HEK293 (cell line): ENCODE data around the gene AIG1.
A peak's percentile ranks its signal among the peaks of the same experiment; 100 is the strongest.

Experiments
- CTCF ChIA-PET: fragments of 350-600 bp; formaldehyde crosslinking; extraction: SDS; loops from one replicate; lab custom pipeline; 2021; ENCODE audit warnings: antibody characterized with exemption; lab: Yijun Ruan, JAX
- POLR2A ChIA-PET: fragments of 300-600 bp; formaldehyde crosslinking; extraction: SDS; loops from one replicate; lab custom pipeline; 2020; ENCODE audit warnings: antibody characterized with exemption, inconsistent platforms; lab: Yijun Ruan, JAX
- H3K27ac ChIP-seq: fragments of 200-500 bp; sonication (Bioruptor generic); 2 replicates; pipeline ENCODE4 v1.5.1; 2014; ENCODE audit warnings: low read depth, low read length, control low read depth, inconsistent platforms; ENCODE audit errors: extremely low read depth
- H3K36me3 ChIP-seq, 2 experiments: fragments of 200-500 bp in 1 of 2; sonication (Bioruptor generic) in 1 of 2; 1 replicate in 1 of 2; 2 replicates in 1 of 2; pipeline ENCODE4 v1.5.1; 2014 to 2017; ENCODE audit warnings: inconsistent platforms in 2 of 2, low read length in 2 of 2; ENCODE audit not compliant: control insufficient read depth in 2 of 2, insufficient read depth in 1 of 2
- H3K4me1 ChIP-seq: fragments of 200-500 bp; sonication (Bioruptor generic); 2 replicates; pipeline ENCODE4 v1.5.1; 2014; ENCODE audit warnings: mild to moderate bottlenecking, low read length, inconsistent platforms; ENCODE audit not compliant: control insufficient read depth, insufficient read depth
- H3K4me3 ChIP-seq: 2 replicates; pipeline ENCODE4 v1.5.1; 2011; ENCODE audit warnings: low read depth, mild to moderate bottlenecking, control low read depth, low read length, moderate library complexity
- H3K9me3 ChIP-seq: fragments of 200-500 bp; sonication (Bioruptor generic); 2 replicates; pipeline ENCODE4 v1.5.1; 2014; ENCODE audit warnings: low read depth, low read length, inconsistent platforms; ENCODE audit not compliant: control insufficient read depth, insufficient read depth
- FEZF1 ChIP-seq: fragments of 450-650 bp; formaldehyde crosslinking; IDR thresholded peaks from 2 replicates; pipeline ENCODE4 v1.5.1; 2016; ENCODE audit warnings: missing biosample characterization, missing genetic modification characterization
- GFI1B ChIP-seq: fragments of 450-650 bp; formaldehyde crosslinking; IDR thresholded peaks from 2 replicates; pipeline ENCODE4 v1.5.1; 2016; ENCODE audit warnings: missing biosample characterization, missing genetic modification characterization
- GLI4 ChIP-seq: fragments of 450-650 bp; formaldehyde crosslinking; IDR thresholded peaks from 2 replicates; pipeline ENCODE4 v1.5.1; 2016; ENCODE audit warnings: missing biosample characterization, missing genetic modification characterization
- KLF16 ChIP-seq: fragments of 450-650 bp; formaldehyde crosslinking; IDR thresholded peaks from 2 replicates; pipeline ENCODE4 v1.5.1; 2017; ENCODE audit warnings: missing biosample characterization, missing genetic modification characterization
- SCRT2 ChIP-seq: fragments of 450-650 bp; formaldehyde crosslinking; IDR thresholded peaks from 2 replicates; pipeline ENCODE4 v1.5.1; 2016; ENCODE audit warnings: missing biosample characterization, missing genetic modification characterization
- ZBTB17 ChIP-seq: fragments of 450-650 bp; formaldehyde crosslinking; IDR thresholded peaks from 2 replicates; pipeline ENCODE4 v1.5.1; 2016; ENCODE audit warnings: missing biosample characterization, missing genetic modification characterization
- ZBTB20 ChIP-seq: fragments of 450-650 bp; formaldehyde crosslinking; IDR thresholded peaks from 2 replicates; pipeline ENCODE4 v1.5.1; 2016; ENCODE audit warnings: missing biosample characterization, missing genetic modification characterization
- ZBTB8A ChIP-seq: fragments of 450-650 bp; formaldehyde crosslinking; IDR thresholded peaks from 2 replicates; pipeline ENCODE4 v1.5.1; 2016; ENCODE audit warnings: missing biosample characterization, missing genetic modification characterization
- ZEB2 ChIP-seq: fragments of 450-650 bp; formaldehyde crosslinking; IDR thresholded peaks from 2 replicates; pipeline ENCODE4 v1.5.1; 2016; ENCODE audit warnings: missing biosample characterization, missing genetic modification characterization
- ZNF354C ChIP-seq: fragments of 450-650 bp; formaldehyde crosslinking; IDR thresholded peaks from 2 replicates; pipeline ENCODE4 v1.5.1; 2016; ENCODE audit warnings: missing biosample characterization, missing genetic modification characterization, low read depth, borderline replicate concordance
- ZNF366 ChIP-seq: fragments of 450-650 bp; formaldehyde crosslinking; conservative IDR thresholded peaks from 2 replicates; pipeline ENCODE4 v1.5.1; 2016; ENCODE audit warnings: missing biosample characterization, missing genetic modification characterization
- ZNF510 ChIP-seq: fragments of 450-650 bp; formaldehyde crosslinking; IDR thresholded peaks from 2 replicates; pipeline ENCODE4 v1.5.1; 2018; ENCODE audit warnings: mild to moderate bottlenecking, missing genetic modification characterization, missing biosample characterization; ENCODE audit not compliant: insufficient replicate concordance
- ZNF530 ChIP-seq: fragments of 450-650 bp; formaldehyde crosslinking; IDR thresholded peaks from 2 replicates; pipeline ENCODE4 v1.5.1; 2016; ENCODE audit warnings: low read depth, missing biosample characterization, missing genetic modification characterization
- ZNF544 ChIP-seq: fragments of 450-650 bp; formaldehyde crosslinking; IDR thresholded peaks from 2 replicates; pipeline ENCODE4 v1.5.0; 2017; ENCODE audit warnings: missing biosample characterization, missing genetic modification characterization
- ZNF571 ChIP-seq: fragments of 450-650 bp; formaldehyde crosslinking; IDR thresholded peaks from 2 replicates; pipeline ENCODE4 v1.5.0; 2017; ENCODE audit warnings: missing biosample characterization, missing genetic modification characterization
- ZNF610 ChIP-seq: fragments of 450-650 bp; formaldehyde crosslinking; IDR thresholded peaks from 2 replicates; pipeline ENCODE4 v1.5.1; 2016; ENCODE audit warnings: missing biosample characterization, missing genetic modification characterization, borderline replicate concordance
- ZNF670 ChIP-seq: fragments of 450-650 bp; formaldehyde crosslinking; IDR thresholded peaks from 2 replicates; pipeline ENCODE4 v1.5.1; 2016; ENCODE audit warnings: missing biosample characterization, missing genetic modification characterization, low read depth
- ZNF701 ChIP-seq: fragments of 450-650 bp; formaldehyde crosslinking; IDR thresholded peaks from 2 replicates; pipeline ENCODE4 v1.5.1; 2016; ENCODE audit warnings: missing biosample characterization, missing genetic modification characterization
- ZNF791 ChIP-seq: fragments of 450-650 bp; formaldehyde crosslinking; IDR thresholded peaks from 2 replicates; pipeline ENCODE4 v1.5.1; 2016; ENCODE audit warnings: missing biosample characterization, missing genetic modification characterization
- ZNF792 ChIP-seq: fragments of 450-650 bp; formaldehyde crosslinking; IDR thresholded peaks from 2 replicates; pipeline ENCODE4 v1.5.1; 2016; ENCODE audit warnings: missing biosample characterization, missing genetic modification characterization
- TF ChIP-seq, protein P1 (sequence below): fragments of 450-650 bp; formaldehyde crosslinking; IDR thresholded peaks from 2 replicates; pipeline ENCODE4 v1.5.1; 2016; ENCODE audit warnings: missing biosample characterization, missing genetic modification characterization
- TF ChIP-seq, protein P2 (sequence below): fragments of 450-650 bp; formaldehyde crosslinking; IDR thresholded peaks from 2 replicates; pipeline ENCODE4 v1.5.1; 2017; ENCODE audit warnings: missing biosample characterization, missing genetic modification characterization
- TF ChIP-seq, protein P3 (sequence below): fragments of 450-650 bp; formaldehyde crosslinking; IDR thresholded peaks from 2 replicates; pipeline ENCODE4 v1.5.1; 2016; ENCODE audit warnings: missing biosample characterization, missing genetic modification characterization, borderline replicate concordance
- TF ChIP-seq, protein P4 (sequence below): IDR thresholded peaks from 2 replicates; pipeline ENCODE4 v1.6.1; 2011; ENCODE audit warnings: mild to moderate bottlenecking, low read depth, low read length, borderline replicate concordance
- TF ChIP-seq, protein P5 (sequence below): fragments of 450-650 bp; formaldehyde crosslinking; IDR thresholded peaks from 2 replicates; pipeline ENCODE4 v1.5.1; 2016; ENCODE audit warnings: missing biosample characterization, missing genetic modification characterization
- TF ChIP-seq, protein P6 (sequence below): fragments of 450-650 bp; formaldehyde crosslinking; IDR thresholded peaks from 2 replicates; pipeline ENCODE4 v1.5.0; 2017; ENCODE audit warnings: missing biosample characterization, missing genetic modification characterization, borderline replicate concordance
- TF ChIP-seq, protein P7 (sequence below): fragments of 450-650 bp; formaldehyde crosslinking; IDR thresholded peaks from 2 replicates; pipeline ENCODE4 v1.5.1; 2016; ENCODE audit warnings: missing biosample characterization, missing genetic modification characterization

The AIG1 gene

DNA sequence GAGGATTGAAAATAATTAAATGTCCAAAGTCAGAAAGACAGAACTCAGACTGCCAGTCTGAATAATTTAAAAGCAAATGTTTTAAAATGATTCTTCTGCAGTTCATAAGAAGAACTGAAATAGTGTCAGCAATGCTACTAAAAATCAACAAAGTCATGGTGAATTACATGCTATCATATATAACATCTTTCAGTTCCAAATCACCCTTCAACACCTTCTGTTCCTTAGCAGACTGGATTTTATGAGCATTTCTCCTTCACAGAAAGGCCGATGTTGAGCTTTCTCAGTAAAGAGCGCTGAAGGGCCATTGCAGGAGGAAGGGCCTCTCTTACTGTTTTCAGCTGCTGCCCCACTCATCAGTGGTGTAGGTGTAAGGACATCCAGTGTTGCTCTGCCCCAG lies 63.3 kb downstream of the AIG1 start:
- ChIA-PET CTCF (no interaction called here), POLR2A (no interaction called here)
- no peak for TF ChIP-seq SCRT2 (tag by site-specific recombination)
- TF ChIP-seq ZBTB8A (tag by site-specific recombination) = no peak
- no peak for TF ChIP-seq ZNF354C (tag by site-specific recombination)
- TF ChIP-seq ZNF366 (tag by site-specific recombination) = no peak
- TF ChIP-seq ZNF701 (tag by site-specific recombination) = no peak
- TF ChIP-seq, protein P1, sequence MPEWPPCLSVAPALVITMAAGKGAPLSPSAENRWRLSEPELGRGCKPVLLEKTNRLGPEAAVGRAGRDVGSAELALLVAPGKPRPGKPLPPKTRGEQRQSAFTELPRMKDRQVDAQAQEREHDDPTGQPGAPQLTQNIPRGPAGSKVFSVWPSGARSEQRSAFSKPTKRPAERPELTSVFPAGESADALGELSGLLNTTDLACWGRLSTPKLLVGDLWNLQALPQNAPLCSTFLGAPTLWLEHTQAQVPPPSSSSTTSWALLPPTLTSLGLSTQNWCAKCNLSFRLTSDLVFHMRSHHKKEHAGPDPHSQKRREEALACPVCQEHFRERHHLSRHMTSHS = no peak
- TF ChIP-seq GFI1B = no peak
- no peak for TF ChIP-seq ZBTB20 (tag by site-specific recombination)
- TF ChIP-seq, protein P2, sequence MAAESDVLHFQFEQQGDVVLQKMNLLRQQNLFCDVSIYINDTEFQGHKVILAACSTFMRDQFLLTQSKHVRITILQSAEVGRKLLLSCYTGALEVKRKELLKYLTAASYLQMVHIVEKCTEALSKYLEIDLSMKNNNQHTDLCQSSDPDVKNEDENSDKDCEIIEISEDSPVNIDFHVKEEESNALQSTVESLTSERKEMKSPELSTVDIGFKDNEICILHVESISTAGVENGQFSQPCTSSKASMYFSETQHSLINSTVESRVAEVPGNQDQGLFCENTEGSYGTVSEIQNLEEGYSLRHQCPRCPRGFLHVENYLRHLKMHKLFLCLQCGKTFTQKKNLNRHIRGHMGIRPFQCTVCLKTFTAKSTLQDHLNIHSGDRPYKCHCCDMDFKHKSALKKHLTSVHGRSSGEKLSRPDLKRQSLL (tag by site-specific recombination) = no peak
- TF ChIP-seq, protein P3, sequence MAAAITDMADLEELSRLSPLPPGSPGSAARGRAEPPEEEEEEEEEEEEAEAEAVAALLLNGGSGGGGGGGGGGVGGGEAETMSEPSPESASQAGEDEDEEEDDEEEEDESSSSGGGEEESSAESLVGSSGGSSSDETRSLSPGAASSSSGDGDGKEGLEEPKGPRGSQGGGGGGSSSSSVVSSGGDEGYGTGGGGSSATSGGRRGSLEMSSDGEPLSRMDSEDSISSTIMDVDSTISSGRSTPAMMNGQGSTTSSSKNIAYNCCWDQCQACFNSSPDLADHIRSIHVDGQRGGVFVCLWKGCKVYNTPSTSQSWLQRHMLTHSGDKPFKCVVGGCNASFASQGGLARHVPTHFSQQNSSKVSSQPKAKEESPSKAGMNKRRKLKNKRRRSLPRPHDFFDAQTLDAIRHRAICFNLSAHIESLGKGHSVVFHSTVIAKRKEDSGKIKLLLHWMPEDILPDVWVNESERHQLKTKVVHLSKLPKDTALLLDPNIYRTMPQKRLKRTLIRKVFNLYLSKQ (tag by site-specific recombination) = no peak
- TF ChIP-seq, protein P4, sequence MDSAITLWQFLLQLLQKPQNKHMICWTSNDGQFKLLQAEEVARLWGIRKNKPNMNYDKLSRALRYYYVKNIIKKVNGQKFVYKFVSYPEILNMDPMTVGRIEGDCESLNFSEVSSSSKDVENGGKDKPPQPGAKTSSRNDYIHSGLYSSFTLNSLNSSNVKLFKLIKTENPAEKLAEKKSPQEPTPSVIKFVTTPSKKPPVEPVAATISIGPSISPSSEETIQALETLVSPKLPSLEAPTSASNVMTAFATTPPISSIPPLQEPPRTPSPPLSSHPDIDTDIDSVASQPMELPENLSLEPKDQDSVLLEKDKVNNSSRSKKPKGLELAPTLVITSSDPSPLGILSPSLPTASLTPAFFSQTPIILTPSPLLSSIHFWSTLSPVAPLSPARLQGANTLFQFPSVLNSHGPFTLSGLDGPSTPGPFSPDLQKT = no peak
- no peak for TF ChIP-seq ZNF791
- no peak for TF ChIP-seq ZNF670 (tag by site-specific recombination)
- TF ChIP-seq KLF16 (tag by site-specific recombination) = no peak
- TF ChIP-seq ZNF571 (tag by site-specific recombination) = no peak
- no peak for TF ChIP-seq ZNF510 (tag by site-specific recombination)
- no peak for TF ChIP-seq GLI4 (tag by site-specific recombination)
- no peak for TF ChIP-seq ZNF610 (tag by site-specific recombination)
- no peak for TF ChIP-seq ZBTB17
- Histone ChIP-seq H3K36me3 (no peaks in the 10 kb centered on the region), H3K9me3 (no peaks in the 10 kb centered on the region), H3K4me1 (no peaks in the 10 kb centered on the region), H3K27ac (no peak overlapping the region), H3K4me3 (no peak overlapping the region)

DNA sequence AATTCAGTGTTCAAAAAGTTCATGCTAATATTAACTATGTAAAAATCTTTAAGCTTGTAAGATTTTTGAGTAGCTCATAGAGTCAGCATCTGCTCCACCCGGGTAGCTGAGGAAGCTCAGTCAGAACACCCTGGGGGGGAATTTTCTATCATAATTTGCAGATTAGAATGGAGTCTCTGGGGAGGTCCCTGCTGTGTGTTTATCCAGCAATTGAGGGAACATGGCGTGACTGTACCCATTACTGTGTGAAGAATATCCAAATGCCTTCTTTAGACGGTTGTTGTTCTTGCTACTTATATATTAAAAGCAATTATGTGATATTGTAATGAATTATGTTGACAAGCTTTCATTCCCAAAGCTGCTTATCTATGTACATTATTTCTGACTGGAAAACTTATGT lies 64.8 kb downstream of the AIG1 start:
- POLR2A ChIA-PET = no interaction called here
- H3K4me1 ChIP-seq = no peaks in the 10 kb centered on the region
- CTCF ChIA-PET = interaction anchor here (0.6 to 0.8 kb wide), 2 partner anchors 58 to 296 kb away, joined by 3 read pairs; no protein-coding TSS in a partner anchor
- H3K9me3 ChIP-seq = no peaks in the 10 kb centered on the region
- no peak overlapping the region for H3K4me3 ChIP-seq
- H3K27ac ChIP-seq = no peak overlapping the region
- H3K36me3 ChIP-seq = no peaks in the 10 kb centered on the region
- no peak for TF ChIP-seq ZNF530
- TF ChIP-seq, protein P5, sequence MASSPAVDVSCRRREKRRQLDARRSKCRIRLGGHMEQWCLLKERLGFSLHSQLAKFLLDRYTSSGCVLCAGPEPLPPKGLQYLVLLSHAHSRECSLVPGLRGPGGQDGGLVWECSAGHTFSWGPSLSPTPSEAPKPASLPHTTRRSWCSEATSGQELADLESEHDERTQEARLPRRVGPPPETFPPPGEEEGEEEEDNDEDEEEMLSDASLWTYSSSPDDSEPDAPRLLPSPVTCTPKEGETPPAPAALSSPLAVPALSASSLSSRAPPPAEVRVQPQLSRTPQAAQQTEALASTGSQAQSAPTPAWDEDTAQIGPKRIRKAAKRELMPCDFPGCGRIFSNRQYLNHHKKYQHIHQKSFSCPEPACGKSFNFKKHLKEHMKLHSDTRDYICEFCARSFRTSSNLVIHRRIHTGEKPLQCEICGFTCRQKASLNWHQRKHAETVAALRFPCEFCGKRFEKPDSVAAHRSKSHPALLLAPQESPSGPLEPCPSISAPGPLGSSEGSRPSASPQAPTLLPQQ (tag by site-specific recombination) = no peak
- TF ChIP-seq, protein P6, sequence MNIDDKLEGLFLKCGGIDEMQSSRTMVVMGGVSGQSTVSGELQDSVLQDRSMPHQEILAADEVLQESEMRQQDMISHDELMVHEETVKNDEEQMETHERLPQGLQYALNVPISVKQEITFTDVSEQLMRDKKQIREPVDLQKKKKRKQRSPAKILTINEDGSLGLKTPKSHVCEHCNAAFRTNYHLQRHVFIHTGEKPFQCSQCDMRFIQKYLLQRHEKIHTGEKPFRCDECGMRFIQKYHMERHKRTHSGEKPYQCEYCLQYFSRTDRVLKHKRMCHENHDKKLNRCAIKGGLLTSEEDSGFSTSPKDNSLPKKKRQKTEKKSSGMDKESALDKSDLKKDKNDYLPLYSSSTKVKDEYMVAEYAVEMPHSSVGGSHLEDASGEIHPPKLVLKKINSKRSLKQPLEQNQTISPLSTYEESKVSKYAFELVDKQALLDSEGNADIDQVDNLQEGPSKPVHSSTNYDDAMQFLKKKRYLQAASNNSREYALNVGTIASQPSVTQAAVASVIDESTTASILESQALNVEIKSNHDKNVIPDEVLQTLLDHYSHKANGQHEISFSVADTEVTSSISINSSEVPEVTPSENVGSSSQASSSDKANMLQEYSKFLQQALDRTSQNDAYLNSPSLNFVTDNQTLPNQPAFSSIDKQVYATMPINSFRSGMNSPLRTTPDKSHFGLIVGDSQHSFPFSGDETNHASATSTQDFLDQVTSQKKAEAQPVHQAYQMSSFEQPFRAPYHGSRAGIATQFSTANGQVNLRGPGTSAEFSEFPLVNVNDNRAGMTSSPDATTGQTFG (tag by site-specific recombination) = no peak
- TF ChIP-seq ZEB2 = peak; percentile 49; the same call in 1 of the 2 replicates
- no peak for TF ChIP-seq ZNF670 (tag by site-specific recombination)
- TF ChIP-seq ZNF792 = no peak
- no peak for TF ChIP-seq ZNF544 (tag by site-specific recombination)
- TF ChIP-seq, protein P7, sequence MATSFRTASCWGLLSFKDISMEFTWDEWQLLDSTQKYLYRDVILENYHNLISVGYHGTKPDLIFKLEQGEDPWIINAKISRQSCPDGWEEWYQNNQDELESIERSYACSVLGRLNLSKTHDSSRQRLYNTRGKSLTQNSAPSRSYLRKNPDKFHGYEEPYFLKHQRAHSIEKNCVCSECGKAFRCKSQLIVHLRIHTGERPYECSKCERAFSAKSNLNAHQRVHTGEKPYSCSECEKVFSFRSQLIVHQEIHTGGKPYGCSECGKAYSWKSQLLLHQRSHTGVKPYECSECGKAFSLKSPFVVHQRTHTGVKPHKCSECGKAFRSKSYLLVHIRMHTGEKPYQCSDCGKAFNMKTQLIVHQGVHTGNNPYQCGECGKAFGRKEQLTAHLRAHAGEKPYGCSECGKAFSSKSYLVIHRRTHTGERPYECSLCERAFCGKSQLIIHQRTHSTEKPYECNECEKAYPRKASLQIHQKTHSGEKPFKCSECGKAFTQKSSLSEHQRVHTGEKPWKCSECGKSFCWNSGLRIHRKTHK (tag by site-specific recombination) = no peak
- no peak for TF ChIP-seq SCRT2 (tag by site-specific recombination)
- TF ChIP-seq FEZF1 (tag by site-specific recombination) = peak; percentile 20; the same call in 1 of the 2 replicates
